NT2/D1 (cell line): ENCODE results near the gene COQ6.

Experiments
- YY1 ChIP-seq: IDR thresholded peaks from 2 replicates; pipeline ENCODE4 v1.6.1; 2011; ENCODE audit not compliant: insufficient read length, insufficient read depth
- ZNF274 ChIP-seq: IDR thresholded peaks from 2 replicates; pipeline ENCODE4 v1.6.1; 2011; ENCODE audit warnings: mild to moderate bottlenecking, low read depth, low read length

GRCh38 chr14:73991092-73991491, 41.0 kb downstream of the COQ6 start:
- TF ChIP-seq ZNF274 (no peak), YY1 (no peak)
